GM19193 (cell line): ENCODE data around the gene PRRT1.

Experiments used
- POLR2A ChIP-seq: IDR thresholded peaks from 4 replicates; pipeline ENCODE4 v1.6.1; 2011; ENCODE audit not compliant: insufficient read depth, insufficient read length; ENCODE audit errors: extremely low read depth

The PRRT1 gene

DNA sequence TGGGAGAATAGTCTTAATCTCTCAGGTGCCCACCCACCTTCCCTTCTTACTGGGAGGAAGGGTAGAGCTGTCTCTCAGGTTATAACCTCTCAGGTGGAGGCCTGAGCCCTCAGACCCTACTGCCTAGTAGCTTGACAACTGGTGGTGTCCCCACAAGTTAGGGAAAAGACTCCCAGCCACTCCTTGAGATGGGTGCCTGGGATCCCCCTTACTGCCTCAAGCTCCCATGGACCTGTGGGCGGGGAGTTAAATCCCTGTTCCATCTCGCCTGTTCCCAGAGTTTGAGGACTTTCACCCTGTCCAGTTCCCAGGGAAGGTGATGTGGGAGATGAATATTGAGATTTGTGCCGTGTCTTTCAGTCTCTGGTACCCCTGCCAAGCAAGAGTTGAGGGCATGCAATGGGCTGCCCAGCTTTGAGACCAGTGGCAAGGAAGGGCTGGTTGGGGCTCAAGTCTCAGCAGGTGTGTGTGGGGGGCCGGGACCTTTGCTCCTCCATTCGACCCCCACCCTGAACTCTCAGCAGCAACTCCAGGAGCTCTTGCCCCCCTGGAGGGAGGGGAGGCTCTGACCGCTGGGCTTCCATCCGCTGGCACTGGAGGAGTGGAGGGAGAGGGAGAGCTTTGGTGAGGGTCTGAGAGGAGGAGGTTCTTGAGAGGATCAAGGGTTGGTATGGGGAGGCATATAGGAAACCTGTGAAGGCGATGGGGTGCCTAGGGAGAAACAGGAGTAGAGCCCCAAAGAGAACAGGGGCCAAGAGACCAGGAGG, 39.4 kb upstream of the PRRT1 start:
- TF ChIP-seq POLR2A = peak; percentile 19

DNA sequence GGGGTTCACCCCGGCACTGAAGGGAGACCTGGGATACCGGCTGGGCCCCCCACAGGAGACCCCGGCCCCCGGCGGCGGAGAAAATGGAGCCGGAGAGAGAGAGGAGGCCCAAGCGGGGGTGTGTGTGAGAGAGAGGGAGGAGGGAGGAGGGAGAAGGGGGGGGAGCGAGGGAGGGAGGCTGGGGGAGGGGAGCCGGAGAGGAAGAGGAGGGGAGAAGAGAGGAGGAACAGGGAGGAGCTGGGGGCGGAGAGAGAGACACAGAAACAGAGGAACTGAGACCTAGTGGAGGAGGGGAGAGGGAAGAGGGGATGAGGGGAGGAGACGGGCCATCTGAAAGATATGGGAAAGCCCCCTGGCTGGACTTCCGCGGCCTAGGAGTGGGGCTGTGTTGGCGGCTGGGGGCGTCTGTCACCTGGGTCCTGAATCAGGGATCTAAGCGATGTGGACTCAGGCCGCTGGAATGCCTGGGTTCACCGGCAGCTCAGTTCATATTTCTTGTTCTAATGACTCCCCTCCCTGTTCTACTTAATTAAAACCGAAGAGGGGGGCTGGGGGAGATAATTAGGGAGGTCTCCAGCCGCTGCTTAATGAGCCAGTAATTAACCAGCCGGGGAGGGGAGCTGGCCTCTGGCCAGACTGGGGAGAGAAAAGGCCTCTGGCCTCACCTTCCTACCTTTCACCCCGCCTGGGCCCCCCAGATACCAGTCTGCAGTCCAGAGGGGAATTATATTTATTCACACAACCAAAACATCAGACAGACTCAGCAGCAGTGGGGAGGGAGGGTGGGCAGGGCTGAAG, 38.5 kb upstream of the PRRT1 start, which contains the start of gene PBX2:
PBX2 (minus strand) TSS at position 149 of the 798 bp plus-strand sequence. CDS start 287 bp downstream, outside the sequence.
- TF ChIP-seq POLR2A = peak; percentile 73

DNA sequence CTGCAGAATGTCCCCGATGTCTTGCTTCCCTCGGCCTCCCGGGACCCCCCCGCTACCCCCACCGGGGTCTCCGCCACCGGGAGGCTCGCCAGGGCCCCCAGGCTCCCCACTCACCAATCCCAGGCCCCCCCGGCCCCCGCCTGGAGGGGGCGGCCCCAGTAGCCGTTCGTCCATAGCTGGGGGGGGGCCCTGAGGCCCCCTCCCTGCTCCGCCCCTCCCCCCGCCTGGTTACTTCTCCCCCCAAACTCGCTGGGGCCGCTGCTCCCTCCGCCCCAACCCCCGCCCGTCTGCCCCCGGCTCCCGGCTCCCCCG, 38.0 kb upstream of the PRRT1 start:
- no peak for TF ChIP-seq POLR2A

DNA sequence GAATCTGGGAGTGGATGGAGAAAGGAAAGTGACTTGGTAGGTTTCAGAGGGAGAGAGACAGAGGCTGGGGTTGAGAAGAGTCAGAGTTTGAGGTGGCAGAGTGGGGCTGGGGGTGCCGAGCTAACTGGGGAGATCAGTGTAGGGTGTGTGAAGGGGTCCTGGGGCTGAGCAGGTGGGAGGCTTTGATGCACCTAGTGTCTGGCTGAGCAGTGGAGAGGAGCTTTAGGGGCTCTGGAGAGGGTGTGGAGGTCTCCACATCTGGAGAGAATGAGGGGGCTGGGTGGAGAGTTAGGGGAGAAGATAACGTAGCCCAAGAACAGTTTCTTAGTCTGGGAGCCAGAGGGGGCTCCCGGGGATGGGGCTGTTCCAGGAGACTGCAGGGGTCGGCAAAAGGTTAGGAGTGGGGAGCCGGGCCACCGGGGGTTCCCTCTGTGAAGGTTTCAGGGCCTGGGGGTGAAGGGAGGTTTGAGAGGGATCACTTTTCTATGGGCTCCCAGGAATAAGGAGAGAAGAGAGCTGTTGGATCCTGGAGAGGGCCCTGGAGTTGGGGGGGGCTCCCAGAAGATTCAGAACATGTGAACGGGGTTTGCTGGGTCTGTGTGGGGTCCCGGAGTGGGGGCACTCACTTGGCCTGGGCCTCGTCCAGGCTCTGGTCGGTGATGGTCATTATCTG, 37.5 kb upstream of the PRRT1 start:
- no peak for TF ChIP-seq POLR2A

- no peak for TF ChIP-seq POLR2A
These were observed 36.8 kb upstream of the PRRT1 start for GRCh38 chr6:32188381-32189068.

DNA sequence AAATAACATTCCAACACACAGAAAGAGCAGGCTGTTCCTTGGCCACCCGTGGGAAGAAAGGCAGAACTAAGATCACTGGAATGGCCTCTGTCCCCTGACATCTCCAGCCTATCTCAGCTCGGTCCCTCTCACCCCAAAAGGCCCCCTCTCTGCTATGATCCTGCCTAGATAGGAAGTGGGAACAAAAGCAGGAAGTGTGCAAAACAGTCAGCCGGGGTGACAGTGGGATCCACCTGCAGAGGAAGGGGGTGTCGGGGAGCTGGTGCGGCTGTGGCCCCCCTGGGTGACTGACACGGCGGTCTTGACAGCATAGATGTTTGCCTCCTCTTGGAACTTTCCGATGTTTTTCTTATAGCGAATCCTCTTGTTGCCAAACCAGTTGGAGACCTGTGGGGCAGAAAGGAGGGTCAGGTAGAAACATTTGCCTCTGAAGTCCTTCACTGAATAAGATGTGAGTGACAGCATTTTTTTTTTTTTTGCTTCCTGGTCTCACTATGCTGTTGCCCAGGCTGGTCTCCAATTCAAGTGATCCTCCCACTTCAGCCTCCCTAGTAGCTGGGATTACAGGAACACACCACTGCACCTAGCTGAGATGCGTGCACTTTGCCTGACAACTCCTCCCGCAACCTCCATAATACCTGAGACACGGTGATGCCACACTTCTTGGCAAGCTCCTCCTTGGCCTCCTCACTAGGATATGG, 35.4 kb upstream of the PRRT1 start:
- no peak for TF ChIP-seq POLR2A

GRCh38 chr6:32184084-32184640, 32.4 kb upstream of the PRRT1 start, which contains the start of gene AGER:
Gene AGER, minus strand, starts transcription at chr6:32184253. Its CDS starts 31 bp downstream, at chr6:32184222.
- peak; percentile 56 for TF ChIP-seq POLR2A

DNA sequence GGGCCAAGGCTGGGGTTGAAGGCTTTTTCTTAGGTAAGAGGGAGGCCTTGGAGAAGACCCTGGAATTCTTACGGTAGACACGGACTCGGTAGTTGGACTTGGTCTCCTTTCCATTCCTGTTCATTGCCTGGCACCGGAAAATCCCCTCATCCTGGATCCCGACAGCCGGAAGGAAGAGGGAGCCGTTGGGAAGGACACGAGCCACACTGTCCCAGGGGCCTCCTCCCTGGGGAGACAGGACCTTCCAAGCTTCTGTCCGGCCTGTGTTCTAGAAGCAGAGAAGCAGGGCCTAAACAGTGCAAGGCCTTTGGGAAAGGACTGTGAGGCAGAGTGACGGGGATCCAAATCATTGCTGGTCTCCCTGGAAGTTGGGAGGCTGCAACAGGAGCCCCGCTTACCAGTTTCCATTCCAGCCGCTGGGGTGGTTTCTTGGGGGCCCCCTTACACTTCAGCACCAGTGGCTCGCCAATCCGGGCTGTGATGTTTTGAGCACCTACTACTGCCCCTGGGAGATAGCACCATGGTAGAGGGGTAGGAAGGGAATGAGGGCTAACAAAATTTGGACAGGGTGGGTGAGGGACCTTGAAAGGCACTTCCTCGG, 31.8 kb upstream of the PRRT1 start:
- TF ChIP-seq POLR2A = no peak

- TF ChIP-seq POLR2A = no peak
These were observed 31.3 kb upstream of the PRRT1 start for GRCh38 chr6:32183030-32183429.

DNA sequence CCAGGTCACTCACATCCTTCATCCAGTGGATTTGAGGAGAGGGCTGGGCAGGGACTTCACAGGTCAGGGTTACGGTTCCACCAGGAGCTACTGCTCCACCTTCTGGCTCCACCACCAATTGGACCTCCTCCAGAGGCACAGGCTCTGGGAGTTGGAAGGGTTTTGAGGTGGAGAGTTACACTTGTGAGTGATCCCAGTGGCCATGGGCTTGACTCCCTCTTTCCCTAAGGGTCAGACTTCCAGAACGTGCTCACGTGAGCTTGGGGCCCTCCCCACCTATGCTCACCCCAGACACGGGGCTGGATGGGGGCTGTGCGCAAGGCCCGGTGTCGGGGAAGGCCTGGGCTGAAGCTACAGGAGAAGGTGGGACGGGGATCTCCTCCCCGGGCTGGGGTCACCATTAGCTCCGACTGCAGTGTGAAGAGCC, 30.8 kb upstream of the PRRT1 start:
- no peak for TF ChIP-seq POLR2A

GRCh38 chr6:32181915-32182529, 30.3 kb upstream of the PRRT1 start:
- TF ChIP-seq POLR2A = no peak

DNA sequence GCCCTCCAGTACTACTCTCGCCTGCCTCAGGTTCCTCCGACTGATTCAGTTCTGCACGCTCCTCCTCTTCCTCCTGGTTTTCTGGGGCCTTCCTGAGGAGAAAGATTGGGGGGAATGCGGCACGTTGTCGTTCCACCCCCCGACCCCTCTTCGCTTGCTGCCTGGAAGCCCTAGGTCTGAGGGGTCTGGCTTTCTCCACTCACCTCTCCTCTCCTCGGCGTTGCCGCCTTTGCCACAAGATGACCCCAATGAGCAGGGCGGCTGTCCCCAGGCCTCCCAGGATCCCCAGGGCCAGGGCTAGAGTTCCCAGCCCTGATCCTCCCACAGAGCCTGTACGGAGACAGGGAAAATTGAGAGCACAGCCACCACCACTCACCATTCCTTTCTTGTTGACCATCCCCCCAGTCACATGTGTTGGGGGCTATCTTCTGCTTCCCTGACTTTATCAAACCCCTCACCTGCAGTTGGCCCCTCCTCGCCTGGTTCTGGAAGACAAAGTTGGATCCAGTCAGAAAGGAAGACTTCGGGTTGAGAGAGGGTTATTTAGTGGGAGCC, 29.5 kb upstream of the PRRT1 start:
- TF ChIP-seq POLR2A = no peak

DNA sequence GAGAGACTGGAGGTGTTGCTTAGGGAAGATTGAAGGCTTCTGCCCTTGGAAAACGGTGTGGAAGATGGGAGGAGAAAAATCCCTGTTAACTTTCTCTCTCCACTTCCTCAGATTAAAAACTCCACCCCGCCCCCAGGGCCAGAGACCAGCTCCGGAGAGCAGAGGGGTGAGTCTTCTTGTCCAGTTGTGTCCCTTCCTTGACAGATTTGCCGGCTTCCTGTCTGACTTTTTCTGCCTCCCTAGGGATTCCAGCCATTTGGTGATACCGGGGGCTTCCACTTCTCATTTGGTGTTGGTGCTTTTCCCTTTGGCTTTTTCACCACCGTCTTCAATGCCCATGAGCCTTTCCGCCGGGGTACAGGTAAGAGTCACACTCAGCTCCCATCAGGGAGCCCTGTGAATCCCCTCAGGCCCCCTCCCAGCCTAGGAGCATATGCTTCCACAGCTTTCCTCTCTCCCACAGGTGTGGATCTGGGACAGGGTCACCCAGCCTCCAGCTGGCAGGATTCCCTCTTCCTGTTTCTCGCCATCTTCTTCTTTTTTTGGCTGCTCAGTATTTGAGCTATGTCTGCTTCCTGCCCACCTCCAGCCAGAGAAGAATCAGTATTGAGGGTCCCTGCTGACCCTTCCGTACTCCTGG, 28.1 kb upstream of the PRRT1 start:
- no peak for TF ChIP-seq POLR2A
